HFFc6 (cell line): Measurements from ENCODE around the gene INPP1. TPM values are rescaled to one million over a fixed set of nuclear protein-coding genes. Genes with fewer than 3 reads are reported as not detected.
"Not testable (repeated sequence)": the region's sequence is repeated elsewhere in the genome, so short reads cannot be mapped to it uniquely, and the experiment has no call there.

ENCODE experiments used
- DNase-seq: peaks from one replicate; pipeline ENCODE4 v3.0.0-alpha.2; 2018
- H3K27ac Mint-ChIP-seq: 2 replicates; pipeline ENCODE4 v1.8.0; 2020; ENCODE audit warnings: mild to moderate bottlenecking, mixed read lengths
- H3K27me3 Mint-ChIP-seq: 2 replicates; pipeline ENCODE4 v1.8.0; 2021; ENCODE audit warnings: mild to moderate bottlenecking, moderate library complexity, mixed read lengths; ENCODE audit not compliant: insufficient read depth
- H3K36me3 Mint-ChIP-seq: 2 replicates; pipeline ENCODE4 v1.8.0; 2021; ENCODE audit warnings: low read depth, mixed read lengths
- H3K4me1 Mint-ChIP-seq: 2 replicates; pipeline ENCODE4 v1.8.0; 2020; ENCODE audit warnings: low read depth, mixed read lengths
- H3K4me3 Mint-ChIP-seq: 2 replicates; pipeline ENCODE4 v1.8.0; 2020; ENCODE audit warnings: mild to moderate bottlenecking, moderate library complexity, mixed read lengths
- H3K9me3 Mint-ChIP-seq: 2 replicates; pipeline ENCODE4 v1.8.0; 2020; ENCODE audit warnings: mild to moderate bottlenecking, mixed read lengths
- total RNA-seq, 6 experiments: library from RNA; stranded (reverse); fragmentation: NEBNext Ultra II Directional; extraction: Animal tissue kit (Norgen Biotek cat#: 25700); gene quantifications; 2 replicates in 1 of 6; 3 replicates in 5 of 6; pipeline ENCODE4 v1.2.3, GENCODE V29; 2021
- TF ChIP-seq, protein P1 (sequence below): fragments of 200-600 bp; sonication (generic); IDR thresholded peaks from 2 replicates; pipeline ENCODE4 v1.5.0; 2021; ENCODE audit warnings: antibody characterized with exemption, mild to moderate bottlenecking

INPP1 gene
- total RNA-seq, 6 experiments from 2014 or later: 13.6 to 16.2 (median 15.7) TPM

DNA sequence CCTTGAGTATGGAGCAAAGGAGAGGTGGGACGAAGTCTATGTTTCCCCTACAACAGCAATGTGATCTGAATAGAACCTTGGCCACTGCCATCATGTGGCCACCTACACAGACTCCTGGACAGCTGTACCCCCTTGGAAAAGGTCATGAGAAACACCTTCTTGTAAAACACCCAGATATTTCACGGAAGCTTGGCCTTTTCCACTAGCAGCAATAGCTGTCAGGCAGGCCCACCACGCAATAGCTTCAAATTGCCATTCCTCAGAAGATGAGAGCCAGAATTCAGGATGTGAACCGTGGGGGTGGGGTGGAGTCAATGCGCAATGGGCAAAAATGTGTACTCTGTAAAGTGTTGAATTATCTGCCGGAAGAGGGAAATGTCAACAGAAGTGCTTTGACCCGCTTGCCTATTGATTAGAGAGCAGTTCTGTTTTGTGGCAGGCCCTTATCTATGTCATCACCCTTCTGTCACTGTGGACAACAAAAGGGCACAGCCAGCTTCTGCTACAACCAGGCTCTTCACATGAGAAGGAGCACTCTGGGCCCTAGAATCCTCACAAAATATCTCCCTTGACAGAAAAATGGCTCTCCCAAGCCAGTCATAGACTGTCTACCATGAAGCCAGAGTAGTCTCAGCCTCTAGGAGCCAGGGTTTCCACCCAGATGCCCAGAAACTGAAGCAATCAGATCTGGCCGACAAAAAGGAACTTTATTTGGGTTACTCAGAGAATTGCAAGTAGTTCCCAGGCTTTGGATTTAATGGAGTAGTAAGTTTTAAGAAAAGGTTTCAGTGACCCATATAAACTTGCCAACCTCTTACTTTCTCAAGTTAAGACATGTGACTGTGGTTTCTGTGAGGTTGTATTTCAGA lies 9.5 kb downstream of the INPP1 start:
- Mint-ChIP-seq H3K27me3 (no peaks in the 10 kb centered on the region), H3K4me3 (no peak overlapping the region), H3K9me3 (no peaks in the 10 kb centered on the region)

DNA sequence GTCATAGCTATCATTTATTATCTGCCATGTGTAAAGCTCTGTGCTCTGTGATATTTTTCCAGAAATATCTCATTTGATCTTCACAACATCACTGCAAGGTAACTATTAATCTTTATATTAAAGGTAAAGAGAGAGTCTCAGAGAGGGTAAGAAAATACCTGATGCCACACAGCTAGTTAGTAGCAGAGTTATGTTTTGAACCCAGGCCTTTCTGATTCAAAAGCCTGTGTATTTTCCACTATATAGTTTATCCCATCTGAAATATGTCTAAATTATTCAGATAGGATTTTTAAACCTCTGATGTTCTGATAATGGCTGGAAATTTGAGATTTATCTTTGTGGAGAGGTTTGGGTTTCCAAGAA lies 10.1 kb downstream of the INPP1 start:
- Mint-ChIP-seq H3K9me3 (no peaks in the 10 kb centered on the region), H3K4me3 (no peak overlapping the region), H3K4me1 (no peaks in the 10 kb centered on the region; the same call in 1 of the 2 replicates), H3K27ac (no peak overlapping the region), H3K27me3 (no peaks in the 10 kb centered on the region), H3K36me3 (no peaks in the 10 kb centered on the region)
- TF ChIP-seq, protein P1, sequence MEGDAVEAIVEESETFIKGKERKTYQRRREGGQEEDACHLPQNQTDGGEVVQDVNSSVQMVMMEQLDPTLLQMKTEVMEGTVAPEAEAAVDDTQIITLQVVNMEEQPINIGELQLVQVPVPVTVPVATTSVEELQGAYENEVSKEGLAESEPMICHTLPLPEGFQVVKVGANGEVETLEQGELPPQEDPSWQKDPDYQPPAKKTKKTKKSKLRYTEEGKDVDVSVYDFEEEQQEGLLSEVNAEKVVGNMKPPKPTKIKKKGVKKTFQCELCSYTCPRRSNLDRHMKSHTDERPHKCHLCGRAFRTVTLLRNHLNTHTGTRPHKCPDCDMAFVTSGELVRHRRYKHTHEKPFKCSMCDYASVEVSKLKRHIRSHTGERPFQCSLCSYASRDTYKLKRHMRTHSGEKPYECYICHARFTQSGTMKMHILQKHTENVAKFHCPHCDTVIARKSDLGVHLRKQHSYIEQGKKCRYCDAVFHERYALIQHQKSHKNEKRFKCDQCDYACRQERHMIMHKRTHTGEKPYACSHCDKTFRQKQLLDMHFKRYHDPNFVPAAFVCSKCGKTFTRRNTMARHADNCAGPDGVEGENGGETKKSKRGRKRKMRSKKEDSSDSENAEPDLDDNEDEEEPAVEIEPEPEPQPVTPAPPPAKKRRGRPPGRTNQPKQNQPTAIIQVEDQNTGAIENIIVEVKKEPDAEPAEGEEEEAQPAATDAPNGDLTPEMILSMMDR: no peak
- no peak for DNase-seq

More for the DNA sequence above, 9.5 kb downstream of the INPP1 start:
- Mint-ChIP-seq H3K4me1 (no peaks in the 10 kb centered on the region), H3K36me3 (no peaks in the 10 kb centered on the region), H3K27ac (no peak overlapping the region; the same call in 1 of the 2 replicates)
- DNase-seq: no peak
- TF ChIP-seq, protein P1: no peak

DNA sequence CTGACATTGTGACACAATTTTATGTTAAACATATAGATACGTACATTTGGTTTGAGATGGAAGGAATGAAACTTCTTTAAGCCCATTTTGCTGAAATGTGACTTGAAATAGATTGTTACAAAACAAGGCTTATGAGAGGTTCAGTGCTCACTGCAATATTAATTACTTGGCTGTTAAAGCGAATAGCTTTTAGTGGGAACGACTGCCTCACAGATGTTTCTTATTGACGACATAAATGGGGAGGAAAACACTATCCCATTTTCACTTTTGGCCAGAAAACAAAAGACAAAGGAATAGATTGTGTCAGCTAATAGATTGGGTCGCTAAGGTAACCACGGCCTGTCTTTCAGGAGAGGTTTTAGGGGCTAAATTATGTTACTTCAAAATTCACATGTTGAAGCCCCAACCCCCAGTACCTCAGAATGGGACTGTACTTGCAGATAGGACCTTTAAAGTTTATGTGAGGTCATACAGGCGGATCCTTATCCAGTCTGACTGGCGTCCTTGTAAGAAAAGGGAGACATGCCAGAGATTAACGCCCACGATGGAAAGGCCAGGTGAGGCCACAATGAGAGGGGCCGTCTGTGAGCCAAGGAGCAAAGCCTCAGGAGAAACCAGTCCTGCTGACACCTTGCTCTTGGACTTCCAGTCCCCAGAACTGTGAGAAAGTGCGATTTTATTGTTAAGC lies 10.8 kb downstream of the INPP1 start:
- no peak overlapping the region for H3K4me3 Mint-ChIP-seq
- H3K36me3 Mint-ChIP-seq: no peaks in the 10 kb centered on the region
- H3K4me1 Mint-ChIP-seq: peaks cover 5% of the 10 kb centered on the region
- no peaks in the 10 kb centered on the region for H3K27me3 Mint-ChIP-seq
- DNase-seq: no peak
- TF ChIP-seq, protein P1: no peak
- H3K27ac Mint-ChIP-seq: no peak overlapping the region
- no peaks in the 10 kb centered on the region for H3K9me3 Mint-ChIP-seq

DNA sequence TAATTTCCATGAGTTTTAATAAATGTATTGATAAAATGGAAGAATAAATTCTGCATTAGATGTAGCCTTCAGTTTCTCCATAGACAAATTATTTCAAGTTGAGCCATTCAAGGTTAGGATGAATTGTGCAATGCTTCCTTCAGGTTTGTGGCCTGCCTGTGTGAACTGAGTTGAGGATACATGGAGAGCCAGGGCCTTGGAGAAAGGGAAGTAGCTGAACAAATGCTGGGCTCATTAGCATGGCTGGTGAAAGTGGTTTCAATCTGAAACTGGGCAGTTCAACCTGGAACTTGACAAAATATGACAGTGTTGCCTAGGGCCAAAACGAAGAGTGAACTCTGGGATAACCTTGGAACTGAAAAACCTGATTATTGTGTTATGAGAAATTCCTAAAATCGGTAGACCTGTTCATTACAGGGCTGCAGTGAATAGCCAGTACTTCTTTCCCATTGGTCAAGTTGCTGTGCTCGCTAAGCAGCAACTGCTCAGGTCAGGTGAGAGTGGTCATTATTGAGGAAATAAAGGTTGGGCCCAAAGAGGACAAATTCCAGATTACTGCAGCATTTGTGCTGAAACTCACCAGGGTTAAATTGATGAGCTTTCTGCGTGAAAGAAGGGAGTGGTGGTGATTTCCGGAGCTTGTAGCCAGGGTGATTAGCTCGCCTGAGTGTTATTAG lies 12.7 kb downstream of the INPP1 start:
- Mint-ChIP-seq H3K27me3 (no peaks in the 10 kb centered on the region), H3K4me3 (no peak overlapping the region), H3K36me3 (no peaks in the 10 kb centered on the region), H3K4me1 (peaks cover 17% of the 10 kb centered on the region), H3K27ac (no peak overlapping the region), H3K9me3 (no peaks in the 10 kb centered on the region)
- DNase-seq: no peak
- TF ChIP-seq, protein P1: no peak

DNA sequence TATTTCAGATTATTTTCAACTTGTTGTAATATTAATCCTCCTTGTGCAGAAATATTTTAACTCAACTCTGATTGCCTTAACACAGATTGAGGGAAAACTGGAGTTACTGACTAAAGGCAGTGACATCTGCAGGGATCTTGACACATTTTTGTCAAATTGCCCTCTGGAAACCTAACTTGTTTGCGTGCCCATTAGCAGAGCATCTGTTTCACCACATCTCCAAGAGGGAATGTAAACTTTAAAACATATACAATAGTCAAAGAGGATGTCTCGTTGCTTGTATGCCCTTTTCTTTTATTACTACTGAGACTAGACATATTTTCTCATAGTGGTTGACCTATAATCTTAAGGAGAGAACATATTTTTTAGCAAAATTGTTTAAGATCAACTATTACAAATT lies 14.2 kb downstream of the INPP1 start:
- H3K9me3 Mint-ChIP-seq: no peaks in the 10 kb centered on the region
- H3K27ac Mint-ChIP-seq: no peak overlapping the region
- H3K27me3 Mint-ChIP-seq: no peaks in the 10 kb centered on the region
- H3K4me3 Mint-ChIP-seq: no peak overlapping the region
- DNase-seq: no peak
- no peaks in the 10 kb centered on the region for H3K36me3 Mint-ChIP-seq
- H3K4me1 Mint-ChIP-seq: peaks cover 17% of the 10 kb centered on the region
- TF ChIP-seq, protein P1: no peak

DNA sequence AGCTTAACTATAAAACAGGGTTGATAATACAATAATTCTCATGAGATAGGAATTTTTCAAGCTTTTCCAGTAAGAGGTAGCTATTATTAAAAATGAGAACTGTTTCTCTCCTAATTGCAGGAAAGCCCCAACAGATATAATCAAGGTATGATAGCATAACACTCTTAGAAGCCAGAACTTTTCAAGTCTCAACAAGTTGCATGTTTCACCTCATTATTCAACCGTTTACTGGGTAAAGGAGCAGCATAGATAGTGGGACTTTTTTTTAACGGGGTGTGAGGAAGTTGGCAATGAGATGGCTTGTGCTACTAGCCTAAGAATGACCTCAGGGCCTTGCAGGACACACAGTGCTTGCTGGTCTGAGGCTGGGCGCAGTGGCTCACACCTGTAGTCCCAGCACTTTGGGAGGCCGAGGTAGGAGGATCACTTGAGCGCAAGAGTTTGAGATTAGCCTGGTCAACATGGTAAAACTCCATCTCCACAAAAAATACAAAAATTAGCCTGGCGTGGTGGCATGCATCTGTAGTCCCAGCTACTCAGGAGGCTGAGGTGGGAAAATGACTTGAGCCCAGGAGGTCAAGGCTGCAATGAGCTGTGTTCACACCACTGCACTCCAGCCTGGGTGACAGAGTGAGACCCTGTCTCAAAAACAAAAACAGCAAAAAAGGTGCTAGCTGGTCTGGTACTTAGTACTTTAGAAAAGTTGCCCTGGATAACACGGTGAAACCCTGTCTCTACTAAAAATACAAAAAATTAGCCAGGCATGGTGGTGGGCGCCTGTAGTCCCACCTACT lies 15.5 kb downstream of the INPP1 start:
- H3K27me3 Mint-ChIP-seq, DNase-seq, H3K9me3 Mint-ChIP-seq, H3K36me3 Mint-ChIP-seq: not testable (repeated sequence)
- Mint-ChIP-seq H3K27ac (peak overlapping the region; percentile 78; the same call in 1 of the 2 replicates), H3K4me1 (peaks cover 17% of the 10 kb centered on the region), H3K4me3 (peak overlapping the region; percentile 83)
